PC-9 (cell line): ENCODE results near the gene SHISA6. TPM values are rescaled to one million over a fixed set of nuclear protein-coding genes. Genes with fewer than 3 reads are reported as not detected.

Experiments
- BruUV-seq: library from RNA; stranded (reverse); fragments of 400-500 nt; replicated peaks from 2 replicates; lab custom pipeline; 2021; lab: Mats Ljungman, UMichigan
- CTCF ChIA-PET: fragments of 300-600 bp; sonication (Branson Sonifier 250); formaldehyde crosslinking; loops from one replicate; lab custom pipeline; 2022; ENCODE audit warnings: antibody characterized with exemption; lab: Charles Lee
- POLR2A ChIA-PET: fragments of 300-600 bp; sonication (Branson Sonifier 250); formaldehyde crosslinking; loops from one replicate; lab custom pipeline; 2022; ENCODE audit warnings: antibody characterized with exemption; ENCODE audit not compliant: unreplicated experiment; lab: Charles Lee
- DNase-seq, 2 experiments: peaks; one replicate each; pipeline versions ENCODE4 v3.0.0 to v3.0.0-alpha.2; 2015 to 2022; ENCODE audit warnings: mixed read lengths in 1 of 2
- H2AFZ ChIP-seq: fragments of 200-600 bp; sonication (generic); 2 replicates; pipeline ENCODE4 v1.8.1; 2017; ENCODE audit warnings: antibody characterized with exemption
- H3F3A ChIP-seq: fragments of 200-600 bp; sonication (generic); 2 replicates; pipeline ENCODE4 v1.8.1; 2017; ENCODE audit warnings: antibody characterized with exemption, mild to moderate bottlenecking, low read depth; ENCODE audit not compliant: insufficient read depth
- H3K27ac ChIP-seq: fragments of 200-600 bp; sonication (generic); 2 replicates; pipeline ENCODE4 v1.6.1; 2016; ENCODE audit warnings: mixed run types
- H3K27me3 ChIP-seq: fragments of 200-600 bp; sonication (generic); 2 replicates; pipeline ENCODE4 v1.6.1; 2016; ENCODE audit warnings: low read depth, mixed run types; ENCODE audit not compliant: insufficient read depth
- H3K36me3 ChIP-seq: fragments of 200-600 bp; sonication (generic); 2 replicates; pipeline ENCODE4 v1.6.1; 2016; ENCODE audit warnings: low read depth, mixed run types
- H3K4me1 ChIP-seq: fragments of 200-600 bp; sonication (generic); replicated peaks from 2 replicates; pipeline ENCODE4 v1.6.1; 2016; ENCODE audit warnings: mixed run types; ENCODE audit not compliant: insufficient read depth
- H3K4me2 ChIP-seq: fragments of 200-600 bp; sonication (generic); 2 replicates; pipeline ENCODE4 v1.6.1; 2017; ENCODE audit warnings: mixed run types
- H3K4me3 ChIP-seq: fragments of 200-600 bp; sonication (generic); 2 replicates; pipeline ENCODE4 v1.6.1; 2016; ENCODE audit warnings: mixed run types
- H3K79me2 ChIP-seq: fragments of 200-600 bp; sonication (generic); 2 replicates; pipeline ENCODE4 v1.6.1; 2017; ENCODE audit warnings: low read depth, mixed run types
- H3K9me2 ChIP-seq: fragments of 200-600 bp; sonication (generic); 2 replicates; pipeline ENCODE4 v1.8.1; 2017; ENCODE audit warnings: mild to moderate bottlenecking; ENCODE audit not compliant: insufficient read depth
- H3K9me3 ChIP-seq: fragments of 200-600 bp; sonication (generic); 2 replicates; pipeline ENCODE4 v1.8.1; 2016; ENCODE audit warnings: low read depth; ENCODE audit not compliant: insufficient read depth
- H4K20me1 ChIP-seq: fragments of 200-600 bp; sonication (generic); 2 replicates; pipeline ENCODE4 v1.8.1; 2017; ENCODE audit not compliant: insufficient read depth
- EZH2 ChIP-seq: fragments of 200-600 bp; sonication (generic); IDR thresholded peaks from 2 replicates; pipeline ENCODE4 v1.8.0; 2017; ENCODE audit warnings: antibody characterized with exemption, low read depth
- intact Hi-C: fragments of 100-400 bp; cut with micrococcal nuclease; formaldehyde crosslinking; loops from one replicate; pipeline ENCODE4 v1.10.0; 2022; ENCODE audit not compliant: unreplicated experiment
- total RNA-seq: library from RNA; stranded (reverse); gene quantifications from 2 replicates; pipeline ENCODE4 v1.2.3, GENCODE V29; 2021
- TF ChIP-seq, protein P1 (sequence below): fragments of 200-600 bp; sonication (generic); conservative IDR thresholded peaks from 2 replicates; pipeline ENCODE4 v1.6.1; 2017; ENCODE audit warnings: mixed run types, antibody characterized with exemption, mild to moderate bottlenecking, moderate library complexity

The SHISA6 gene
- total RNA-seq, 1 experiment from 2014 or later, result not detected

DNA sequence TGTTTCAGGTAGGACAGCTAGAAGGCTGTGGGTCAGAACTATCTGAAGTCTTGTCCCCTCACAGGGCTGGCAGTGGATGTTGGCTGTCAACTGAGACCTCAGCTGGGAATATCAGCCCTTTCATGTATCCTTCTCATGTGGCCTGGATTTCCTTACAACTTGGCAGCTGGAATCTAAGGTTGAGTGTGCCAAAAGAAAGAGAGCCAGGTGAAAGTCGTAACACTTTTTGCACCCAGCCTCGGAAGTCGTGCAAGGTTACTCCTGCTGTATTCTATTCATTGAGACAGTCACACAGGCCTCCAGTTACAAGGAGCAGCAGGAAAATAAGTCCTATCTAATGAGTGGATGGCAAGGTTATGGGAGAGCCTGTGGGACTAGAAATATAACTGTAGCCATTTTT lies 304.7 kb downstream of the SHISA6 start:
- no peaks in the 10 kb centered on the region for H3K27me3 ChIP-seq
- POLR2A ChIA-PET, result no interaction called here
- CTCF ChIA-PET, result no interaction called here
- no peak overlapping the region for H3K4me3 ChIP-seq
- no peaks in the 10 kb centered on the region for H3K79me2 ChIP-seq
- no peaks in the 10 kb centered on the region for H3K9me3 ChIP-seq
- no peak for DNase-seq
- H3K4me2 ChIP-seq, result no peak overlapping the region
- no peaks in the 10 kb centered on the region for H4K20me1 ChIP-seq
- H3K36me3 ChIP-seq, result no peaks in the 10 kb centered on the region
- no peaks in the 10 kb centered on the region for H3K4me1 ChIP-seq
- H2AFZ ChIP-seq, result no peak overlapping the region
- H3K27ac ChIP-seq, result no peak overlapping the region
- no TSS peak for BruUV-seq
- H3F3A ChIP-seq, result no peaks in the 10 kb centered on the region
- H3K9me2 ChIP-seq, result no peaks in the 10 kb centered on the region
- intact Hi-C loops, result no loop called here
- no peak for TF ChIP-seq EZH2
- TF ChIP-seq, protein P1, sequence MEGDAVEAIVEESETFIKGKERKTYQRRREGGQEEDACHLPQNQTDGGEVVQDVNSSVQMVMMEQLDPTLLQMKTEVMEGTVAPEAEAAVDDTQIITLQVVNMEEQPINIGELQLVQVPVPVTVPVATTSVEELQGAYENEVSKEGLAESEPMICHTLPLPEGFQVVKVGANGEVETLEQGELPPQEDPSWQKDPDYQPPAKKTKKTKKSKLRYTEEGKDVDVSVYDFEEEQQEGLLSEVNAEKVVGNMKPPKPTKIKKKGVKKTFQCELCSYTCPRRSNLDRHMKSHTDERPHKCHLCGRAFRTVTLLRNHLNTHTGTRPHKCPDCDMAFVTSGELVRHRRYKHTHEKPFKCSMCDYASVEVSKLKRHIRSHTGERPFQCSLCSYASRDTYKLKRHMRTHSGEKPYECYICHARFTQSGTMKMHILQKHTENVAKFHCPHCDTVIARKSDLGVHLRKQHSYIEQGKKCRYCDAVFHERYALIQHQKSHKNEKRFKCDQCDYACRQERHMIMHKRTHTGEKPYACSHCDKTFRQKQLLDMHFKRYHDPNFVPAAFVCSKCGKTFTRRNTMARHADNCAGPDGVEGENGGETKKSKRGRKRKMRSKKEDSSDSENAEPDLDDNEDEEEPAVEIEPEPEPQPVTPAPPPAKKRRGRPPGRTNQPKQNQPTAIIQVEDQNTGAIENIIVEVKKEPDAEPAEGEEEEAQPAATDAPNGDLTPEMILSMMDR, result no peak

DNA sequence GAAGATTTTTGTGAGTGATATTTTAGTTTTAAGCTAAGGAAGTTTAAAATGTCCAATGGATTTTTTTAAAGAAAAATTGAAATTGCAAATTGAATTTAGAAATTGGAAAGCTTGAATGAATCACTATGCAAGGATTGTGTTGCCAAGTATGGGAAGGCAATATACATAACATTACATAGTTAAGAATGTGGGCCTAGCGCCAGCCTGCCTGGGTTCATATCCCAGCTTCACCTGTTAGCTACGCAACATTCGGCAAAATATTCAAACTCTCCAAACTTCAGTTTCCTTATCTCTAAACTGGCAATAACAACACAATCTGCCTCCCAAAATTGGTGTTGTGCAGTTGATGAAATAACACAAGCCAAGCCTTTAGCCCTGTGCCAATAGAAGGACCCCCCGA lies 306.8 kb downstream of the SHISA6 start:
- POLR2A ChIA-PET, result no interaction called here
- no peak overlapping the region for H3K4me2 ChIP-seq
- DNase-seq, result no peak
- no peak overlapping the region for H3K27ac ChIP-seq
- no peaks in the 10 kb centered on the region for H4K20me1 ChIP-seq
- no peaks in the 10 kb centered on the region for H3K79me2 ChIP-seq
- no peaks in the 10 kb centered on the region for H3K9me2 ChIP-seq
- no peaks in the 10 kb centered on the region for H3K4me1 ChIP-seq
- intact Hi-C loops, result no loop called here
- no peaks in the 10 kb centered on the region for H3K36me3 ChIP-seq
- no TSS peak for BruUV-seq
- no peaks in the 10 kb centered on the region for H3F3A ChIP-seq
- CTCF ChIA-PET, result no interaction called here
- no peaks in the 10 kb centered on the region for H3K9me3 ChIP-seq
- no peak overlapping the region for H3K4me3 ChIP-seq
- TF ChIP-seq, protein P1, result no peak
- no peak for TF ChIP-seq EZH2
- no peak overlapping the region for H2AFZ ChIP-seq
- no peaks in the 10 kb centered on the region for H3K27me3 ChIP-seq

DNA sequence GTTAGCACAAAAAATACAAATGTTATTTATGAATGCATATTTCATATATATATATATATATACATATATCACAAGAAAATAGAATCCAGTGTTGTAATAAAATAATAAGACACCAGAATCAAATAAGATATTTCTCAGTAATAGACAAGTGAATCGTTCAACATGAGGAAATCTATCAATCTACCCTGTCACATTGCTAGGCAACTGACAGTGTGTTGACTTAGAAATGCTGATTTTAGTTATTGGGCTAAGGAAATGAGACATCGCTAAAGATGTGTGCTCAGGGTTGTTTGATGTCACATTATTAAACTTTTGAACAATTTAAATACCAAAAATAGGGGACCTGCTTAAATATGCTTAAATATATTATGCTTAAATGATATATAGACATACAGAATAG lies 307.4 kb downstream of the SHISA6 start:
- no peaks in the 10 kb centered on the region for H3K36me3 ChIP-seq
- ChIA-PET POLR2A (no interaction called here), CTCF (no interaction called here)
- DNase-seq, result no peak
- intact Hi-C loops, result no loop called here
- H3K27me3 ChIP-seq, result no peaks in the 10 kb centered on the region
- H3K4me3 ChIP-seq, result no peak overlapping the region
- H3K9me2 ChIP-seq, result no peaks in the 10 kb centered on the region
- H3K9me3 ChIP-seq, result no peaks in the 10 kb centered on the region
- no peaks in the 10 kb centered on the region for H3F3A ChIP-seq
- H3K4me1 ChIP-seq, result no peaks in the 10 kb centered on the region
- TF ChIP-seq EZH2, result no peak
- TF ChIP-seq, protein P1, result no peak
- H2AFZ ChIP-seq, result no peak overlapping the region
- H3K4me2 ChIP-seq, result no peak overlapping the region
- H3K79me2 ChIP-seq, result no peaks in the 10 kb centered on the region
- BruUV-seq, result no TSS peak
- no peak overlapping the region for H3K27ac ChIP-seq
- H4K20me1 ChIP-seq, result no peaks in the 10 kb centered on the region
